ENCODE data around the gene PPP1R15B.
A peak's percentile ranks its signal among the peaks of the same experiment; 100 is the strongest.

Gene PPP1R15B

DNA sequence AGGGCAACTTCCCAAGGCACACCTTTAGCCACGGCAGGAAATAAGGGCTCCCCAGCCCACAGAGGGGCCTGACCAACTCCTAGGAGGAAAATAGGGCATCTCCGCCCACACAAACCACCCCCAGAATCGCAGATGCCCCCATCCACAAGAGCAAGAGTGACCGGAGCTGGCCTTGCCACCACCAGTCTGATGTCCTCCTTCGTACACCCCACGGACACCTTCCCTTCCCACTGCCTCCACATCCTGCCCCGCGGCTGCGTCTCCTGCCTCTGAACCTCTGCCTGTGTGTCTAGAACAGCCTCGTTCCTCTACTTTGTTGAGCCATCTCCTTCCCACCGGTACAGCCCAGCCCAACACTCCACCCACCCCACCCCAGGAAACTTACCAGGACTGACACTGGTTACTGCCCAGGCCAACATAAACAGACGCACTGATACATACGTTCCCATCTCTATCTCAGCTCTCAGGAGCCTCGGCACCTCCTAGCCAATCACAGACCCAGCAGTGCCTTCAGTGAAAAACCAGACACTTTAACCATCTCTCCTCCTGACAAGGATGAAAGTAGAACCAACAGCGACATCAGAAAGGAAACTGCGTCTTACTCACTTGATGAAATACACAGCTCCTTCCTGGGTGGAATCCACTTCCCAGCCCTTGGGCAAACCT is 44.3 kb downstream of the PPP1R15B start:
- no peak for DNase-seq (ENCODE audit: low read depth in 2 of 2)

GRCh38 chr1:204366759-204367158 is 44.9 kb downstream of the PPP1R15B start:
- no peak for DNase-seq (ENCODE audit: low read depth in 2 of 2)

- peak; percentile 49 to 65 for DNase-seq (ENCODE audit: low read depth in 2 of 2)
Observed at GRCh38 chr1:204363335-204364114, 48.1 kb downstream of the PPP1R15B start.

DNA sequence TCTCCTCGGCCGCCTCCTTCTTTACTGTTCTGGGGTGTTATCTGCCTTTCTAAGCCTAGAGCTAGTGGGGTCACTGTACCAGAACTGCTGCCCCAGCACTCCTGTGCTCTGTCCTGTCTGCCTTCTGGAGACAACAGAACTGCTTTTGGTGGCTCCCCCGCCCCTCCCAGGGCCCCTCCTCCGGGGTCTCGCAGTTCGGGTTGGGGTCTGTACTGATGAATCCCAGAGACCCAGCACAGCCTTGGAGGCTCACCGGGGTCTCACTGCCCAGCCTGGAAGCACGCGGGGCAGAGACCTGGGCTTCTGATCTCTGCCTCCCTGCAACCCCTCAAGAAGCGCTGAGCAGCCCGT is 48.7 kb downstream of the PPP1R15B start:
- DNase-seq (ENCODE audit: low read depth in 2 of 2) = no peak

DNA sequence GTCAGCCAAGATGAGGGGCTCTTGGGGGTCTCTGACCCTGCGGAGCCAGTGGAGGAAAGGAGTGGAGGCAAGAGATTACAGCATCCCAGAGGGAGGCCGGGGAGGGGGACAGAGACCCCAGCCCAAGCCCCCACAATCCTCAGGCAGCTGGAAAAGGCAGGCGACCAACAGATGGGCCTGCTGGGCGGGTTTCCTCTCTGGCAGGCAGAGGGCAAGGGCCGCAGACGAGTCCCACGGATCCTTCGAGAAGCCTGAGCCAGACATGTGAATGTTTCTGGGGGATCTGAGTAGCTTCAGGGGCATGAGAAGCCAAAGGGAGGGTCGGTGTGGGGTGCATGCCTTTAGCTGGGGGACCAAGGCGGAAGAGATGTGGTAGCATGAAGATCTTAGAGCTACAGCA is 49.8 kb downstream of the PPP1R15B start:
- no peak for DNase-seq (ENCODE audit: low read depth in 2 of 2)

- no peak for DNase-seq (ENCODE audit: low read depth in 2 of 2)
Observed at GRCh38 chr1:204361341-204361771, 50.3 kb downstream of the PPP1R15B start.

DNA sequence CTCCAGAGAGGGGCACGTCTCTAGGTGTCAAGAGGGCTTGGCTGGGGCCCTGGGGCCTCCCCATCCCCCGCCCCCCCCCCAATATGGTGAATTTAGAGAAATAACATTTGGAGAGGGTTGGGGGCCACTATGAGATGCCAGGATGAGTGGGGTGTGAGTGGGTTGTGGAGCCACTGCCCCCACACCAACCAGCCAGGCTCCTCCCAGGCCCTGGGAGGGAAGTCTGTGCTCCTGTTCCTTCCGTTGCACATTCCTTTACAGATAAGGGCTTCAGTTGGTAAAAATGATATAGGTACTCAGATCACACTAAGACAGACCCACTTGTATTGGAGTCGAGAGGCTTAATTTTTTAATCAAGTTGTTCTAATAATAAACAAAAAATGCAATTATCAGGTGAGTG is 51.3 kb downstream of the PPP1R15B start:
- DNase-seq (ENCODE audit: low read depth in 2 of 2) = no peak

DNA sequence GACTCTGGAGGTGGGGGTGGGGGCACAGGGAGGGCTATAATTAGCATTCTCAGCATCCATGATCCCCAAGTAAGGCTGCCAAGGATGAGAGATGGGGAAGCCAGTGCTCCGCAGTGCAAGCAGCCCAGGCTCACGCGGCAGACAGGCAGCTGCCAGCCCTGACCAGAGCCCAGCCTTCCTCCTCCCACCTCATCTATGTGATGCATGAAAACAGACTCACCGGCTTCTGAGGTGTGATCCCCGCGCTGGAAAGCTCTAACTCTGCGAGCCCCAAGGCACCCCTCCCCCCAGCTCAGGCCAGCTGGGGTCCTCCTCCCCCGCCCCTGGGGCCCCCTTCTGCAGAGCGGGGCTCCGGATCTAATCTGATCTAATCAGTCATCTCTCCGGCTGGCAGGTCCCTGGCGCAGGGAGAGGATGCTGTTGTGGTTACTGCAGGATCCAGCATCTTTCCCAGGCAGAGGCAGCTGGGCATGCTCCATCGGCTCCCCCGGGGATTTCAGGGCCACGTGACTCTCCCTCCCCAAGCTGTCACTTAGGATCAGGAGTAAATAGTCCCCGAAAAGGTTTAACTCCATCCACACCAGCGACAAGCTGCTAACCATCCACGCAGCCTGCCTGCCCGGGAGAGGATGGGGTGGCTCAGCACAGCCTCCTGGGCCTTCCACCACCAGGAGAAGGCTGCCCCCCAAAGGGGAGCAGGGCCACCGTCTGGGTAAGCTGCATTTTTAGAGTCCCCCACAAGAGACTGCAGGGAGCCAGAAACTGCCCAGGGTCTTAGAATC is 52.0 kb downstream of the PPP1R15B start, which contains the start of gene PLEKHA6:
Gene PLEKHA6 (minus strand): TSS at position 456 of the 782 bp plus-strand sequence. CDS start 86,202 bp downstream, outside the sequence.
- DNase-seq (ENCODE audit: low read depth in 2 of 2) = no peak

DNA sequence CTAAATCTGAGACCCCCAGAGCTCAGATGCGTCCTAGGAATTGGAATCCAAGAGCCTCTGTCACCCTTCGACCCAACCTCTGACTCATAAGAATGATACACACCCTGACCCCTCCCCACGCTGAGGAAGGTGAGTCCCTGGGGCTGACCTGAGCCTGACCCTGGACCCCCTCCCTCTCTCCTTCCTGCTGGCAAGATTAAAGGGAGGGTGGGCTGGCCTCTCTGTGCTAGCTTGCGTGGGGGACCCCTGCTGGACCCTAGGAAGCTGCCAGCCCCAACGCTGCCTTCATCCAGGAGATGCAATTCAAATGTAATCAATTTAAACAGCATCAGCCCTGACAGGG is 52.5 kb downstream of the PPP1R15B start:
- no peak for DNase-seq (ENCODE audit: low read depth in 2 of 2)

- no peak for DNase-seq (ENCODE audit: low read depth in 2 of 2)
Observed at GRCh38 chr1:204358605-204359004, 53.0 kb downstream of the PPP1R15B start.

DNA sequence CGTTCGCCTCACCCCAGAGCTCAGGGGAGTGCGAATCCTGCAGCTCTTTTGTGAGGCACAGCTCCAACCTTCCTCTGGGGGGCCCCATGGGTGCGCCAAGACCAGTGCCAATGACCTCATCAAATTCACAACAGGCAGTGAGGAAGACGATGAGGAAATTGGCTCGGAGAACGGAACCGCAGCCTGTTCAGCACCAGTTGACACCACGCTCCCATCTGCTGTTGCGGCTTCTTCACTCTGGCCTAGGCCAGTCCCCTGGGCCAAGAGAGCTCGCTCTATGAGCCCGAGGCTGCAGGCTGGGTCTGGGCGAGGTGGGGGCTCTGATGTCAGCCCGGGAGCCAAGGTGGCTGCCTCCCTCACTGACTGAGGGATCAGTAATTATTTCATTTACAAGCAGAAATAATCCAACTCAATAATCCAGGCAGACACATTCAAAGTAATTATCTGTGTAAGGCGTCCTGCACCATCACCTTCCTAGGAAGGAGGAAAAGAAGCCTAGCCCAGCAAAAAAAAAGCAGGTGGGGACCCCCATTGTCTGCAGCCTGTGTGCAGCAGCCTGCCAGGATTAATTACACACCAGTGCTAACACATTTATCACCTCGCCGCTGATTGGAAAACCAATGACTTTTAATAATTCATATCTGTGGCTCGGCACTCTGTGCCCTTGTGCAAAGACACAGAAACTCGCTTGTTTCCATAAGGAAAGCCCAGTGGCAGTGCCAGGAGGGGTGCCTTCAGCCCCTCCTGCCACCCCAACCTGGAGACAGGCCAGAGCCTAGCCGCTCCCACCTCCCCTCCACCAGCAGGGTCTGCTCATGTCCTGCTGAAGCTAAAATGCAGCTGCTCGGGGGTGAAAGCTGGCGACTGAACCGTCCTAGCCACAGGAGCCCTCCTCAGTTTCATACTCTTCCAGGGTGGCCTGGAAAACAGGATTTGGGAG is 53.8 kb downstream of the PPP1R15B start:
- DNase-seq (ENCODE audit: low read depth in 2 of 2) = no peak

GRCh38 chr1:204356997-204357396 is 54.6 kb downstream of the PPP1R15B start:
- DNase-seq (ENCODE audit: low read depth in 2 of 2) = no peak

GRCh38 chr1:204355913-204356312 is 55.7 kb downstream of the PPP1R15B start:
- no peak for DNase-seq (ENCODE audit: low read depth in 2 of 2)

DNA sequence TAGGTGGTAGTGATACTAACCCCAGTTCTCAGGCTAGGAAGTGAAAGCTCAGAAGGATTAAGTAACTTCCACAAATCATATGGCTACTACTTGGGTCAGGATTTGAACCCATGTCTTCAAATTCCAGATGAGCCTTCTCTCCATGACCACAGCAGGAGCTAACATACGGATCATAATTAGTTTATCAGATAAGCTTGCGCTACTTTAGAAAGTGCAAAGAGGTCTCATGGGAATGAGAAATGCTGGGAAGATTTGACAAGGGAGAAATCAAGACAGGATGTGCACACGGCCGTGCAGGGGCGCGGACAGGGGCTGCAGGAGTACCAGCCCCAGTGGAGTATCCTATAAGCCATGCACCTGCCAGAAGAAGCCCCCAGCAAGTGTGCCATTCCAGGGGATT is 57.0 kb downstream of the PPP1R15B start:
- DNase-seq (ENCODE audit: low read depth in 2 of 2) = no peak
